SW 1271 (cell line): Measurements from ENCODE around the gene PARVA.

Experiments used
- DNase-seq, 2 experiments: peaks; one replicate each; lab custom pipeline; 2025; lab: John Stamatoyannopoulos, UW

The PARVA gene

GRCh38 chr11:12376259-12377081, 901 bp upstream of the PARVA start:
- no peak for DNase-seq

DNA sequence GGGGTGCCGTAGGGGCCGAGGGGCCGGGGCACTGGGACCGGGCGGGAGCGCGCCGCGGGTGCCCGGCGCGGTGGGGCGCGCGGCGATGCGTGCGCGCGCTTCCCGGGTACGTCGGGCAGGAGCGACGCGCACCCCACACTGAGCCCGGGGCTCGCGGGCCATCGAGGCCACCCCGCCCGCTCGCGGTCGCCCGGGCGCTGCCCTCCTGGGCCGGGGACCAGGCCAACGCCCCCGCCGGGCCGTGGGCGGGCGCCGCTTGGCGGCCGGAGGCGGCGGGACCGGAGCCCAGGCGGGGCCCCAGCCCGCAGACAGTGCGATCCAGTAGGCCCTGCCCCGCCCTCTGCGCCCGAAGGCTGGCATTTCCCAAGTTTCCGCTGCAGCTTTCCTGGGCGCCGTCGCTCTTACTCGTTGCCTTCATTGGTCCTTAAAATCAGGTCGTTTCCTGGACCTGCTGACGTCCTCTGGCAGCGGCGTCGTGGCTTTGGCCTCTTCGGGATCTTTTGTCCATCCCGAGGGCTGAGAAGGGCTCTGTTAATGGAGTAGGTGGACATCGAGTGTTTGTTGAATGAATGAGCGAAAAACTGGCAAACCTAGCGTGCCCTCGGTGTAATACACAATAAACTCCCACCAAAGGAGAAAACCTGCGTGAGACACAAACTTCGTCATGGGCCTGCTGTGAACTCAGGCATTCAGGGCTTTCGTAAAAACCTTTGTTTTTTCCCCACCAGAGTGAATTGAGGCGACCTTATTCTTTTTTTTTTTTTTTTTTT, 638 bp downstream of the PARVA start:
- peak; percentile 42 to 86 for DNase-seq

DNA sequence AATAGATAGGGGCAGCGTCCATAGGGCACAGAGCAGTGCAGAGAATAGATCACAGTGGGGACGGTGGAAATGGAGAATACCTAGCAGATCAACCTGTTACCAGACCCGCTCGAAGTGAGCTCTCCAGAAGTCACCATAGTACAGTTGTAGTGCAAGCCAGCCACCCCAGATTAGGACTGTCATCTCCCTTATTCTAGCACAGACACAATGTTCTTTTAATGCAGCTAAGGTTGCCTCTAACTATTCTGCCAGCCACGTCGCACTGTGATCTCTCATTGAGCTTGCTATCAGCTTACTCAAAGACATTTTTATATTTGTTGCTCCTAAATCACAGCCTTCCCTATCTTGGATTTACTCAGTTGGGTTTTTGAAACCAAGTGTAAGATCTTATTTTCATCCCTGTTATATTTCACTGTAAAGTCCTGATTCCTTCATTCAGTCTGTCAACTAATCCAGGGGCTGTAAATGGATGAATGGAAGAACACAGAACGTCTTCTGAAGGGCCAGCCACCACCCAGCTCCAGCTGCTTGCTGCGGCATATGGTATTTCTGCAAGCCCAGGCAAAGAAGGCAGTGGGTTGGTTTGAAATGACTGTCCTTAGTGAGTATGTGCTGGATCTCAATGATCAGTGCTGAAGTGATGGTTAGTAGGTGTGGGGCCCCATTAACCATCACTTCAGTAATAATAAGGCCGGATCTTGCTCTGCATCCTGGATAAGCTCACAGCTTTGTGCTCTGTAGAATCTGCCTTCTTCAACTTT, 3.4 kb downstream of the PARVA start:
- no peak for DNase-seq

DNA sequence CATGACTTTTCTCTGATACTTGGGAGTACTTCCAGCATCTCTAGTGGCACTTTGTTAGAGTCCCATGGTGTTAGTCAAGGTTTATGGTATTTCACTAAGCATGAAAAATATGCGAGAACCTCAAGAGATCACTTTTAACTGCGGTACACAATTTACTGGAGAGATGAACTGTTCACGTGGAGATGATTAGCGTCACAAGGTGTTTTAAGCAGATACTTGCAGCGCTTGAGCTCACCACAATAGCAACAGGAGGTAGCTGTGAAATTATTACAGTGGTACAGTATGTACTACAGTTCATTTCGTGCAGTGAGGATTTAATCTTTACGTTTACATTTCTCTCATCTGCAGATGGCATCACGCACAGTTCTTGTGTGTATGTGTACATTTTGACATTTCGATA, 4.5 kb downstream of the PARVA start:
- no peak for DNase-seq

- DNase-seq: no peak
Observed at GRCh38 chr11:12382451-12382850, 5.1 kb downstream of the PARVA start.

DNA sequence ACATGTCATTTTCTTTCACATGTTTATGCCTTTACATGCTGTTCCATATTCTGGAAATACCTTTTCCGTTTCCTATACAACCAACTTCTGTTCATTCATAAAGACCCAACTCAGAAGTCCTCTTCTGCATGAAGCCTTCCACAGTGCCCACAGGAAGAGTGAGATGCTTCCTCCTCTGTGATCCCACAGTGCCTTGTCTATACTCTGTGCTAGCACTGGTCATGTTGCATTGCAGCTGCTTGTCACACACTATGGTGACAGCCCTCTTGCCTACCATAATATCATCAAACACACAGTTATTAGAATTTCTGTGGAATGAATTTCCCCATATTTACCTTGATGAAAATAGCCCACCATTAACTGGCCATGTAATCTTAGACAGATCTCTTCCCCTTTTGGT, 8.9 kb downstream of the PARVA start:
- DNase-seq: no peak

DNA sequence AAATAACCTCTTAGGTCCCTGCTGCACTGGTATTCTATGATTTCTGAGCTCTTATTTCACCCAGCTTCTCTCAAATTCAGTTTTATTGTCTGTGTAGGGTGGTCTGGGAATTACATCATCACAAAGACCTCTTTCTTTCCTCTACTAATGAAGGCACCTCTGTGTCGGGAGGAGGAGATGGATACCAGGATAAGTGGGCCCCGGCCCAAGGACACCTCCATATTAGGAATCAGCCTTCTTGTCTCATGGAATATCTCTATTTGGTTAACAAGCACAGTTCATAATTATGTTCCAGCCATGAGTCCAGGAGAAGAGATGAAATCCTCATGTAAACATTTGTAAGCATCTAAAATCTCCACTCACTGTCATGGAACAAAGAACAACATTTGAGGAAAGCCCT, 9.4 kb downstream of the PARVA start:
- no peak for DNase-seq

- no peak for DNase-seq
Observed at GRCh38 chr11:12388173-12388572, 10.8 kb downstream of the PARVA start.

- no peak for DNase-seq
Observed at GRCh38 chr11:12388939-12389670, 11.7 kb downstream of the PARVA start.

DNA sequence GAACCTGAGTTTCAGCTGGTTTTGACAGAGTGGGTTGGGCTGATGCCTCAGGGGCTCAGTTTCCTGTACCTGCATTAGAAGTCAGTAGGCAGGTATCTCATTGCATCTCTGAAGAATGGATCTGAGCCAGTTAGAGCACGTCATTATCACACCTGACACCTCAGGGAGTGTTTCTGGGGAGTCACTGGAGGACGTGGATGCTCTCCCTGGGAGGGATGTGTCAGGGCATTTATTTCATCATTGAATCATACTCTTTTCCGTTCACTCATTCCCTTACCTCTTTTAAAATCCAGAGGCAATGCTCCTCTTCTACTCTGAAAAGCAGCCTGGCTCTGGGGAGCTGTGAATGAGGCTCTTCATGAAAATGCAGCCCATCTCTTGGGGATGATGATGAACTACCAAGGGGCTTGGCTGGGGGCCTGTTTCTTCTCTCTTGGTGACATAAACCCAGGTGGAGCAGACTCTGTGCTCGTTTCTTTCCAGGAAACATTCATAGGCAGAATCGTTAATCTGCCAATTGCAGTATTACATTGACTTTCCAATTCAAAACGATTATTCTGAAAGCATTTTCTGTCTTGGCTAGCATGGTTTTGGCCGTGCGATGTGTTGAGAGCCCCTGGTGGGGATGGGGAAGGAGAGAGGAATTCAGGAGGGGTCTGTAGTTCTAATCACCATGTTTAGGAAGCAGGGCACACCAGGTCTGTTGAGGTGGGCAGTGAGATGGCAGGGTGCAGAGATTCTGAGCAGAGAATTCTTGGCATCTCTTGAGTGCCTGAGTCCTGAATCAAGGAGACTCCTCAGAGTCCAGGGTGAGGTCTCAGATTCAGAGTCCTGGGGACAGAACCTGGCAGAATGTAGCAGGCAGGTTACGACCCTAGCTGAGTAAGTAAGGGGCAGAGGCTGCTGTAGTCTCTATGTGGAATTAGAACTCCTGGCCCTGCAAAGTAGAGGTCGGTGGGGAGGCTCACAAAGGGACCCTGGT, 12.6 kb downstream of the PARVA start:
- DNase-seq: no peak

GRCh38 chr11:12390687-12391110, 13.3 kb downstream of the PARVA start:
- no peak for DNase-seq

- no peak for DNase-seq
Observed at GRCh38 chr11:12392672-12393071, 15.3 kb downstream of the PARVA start.

GRCh38 chr11:12393691-12394090, 16.3 kb downstream of the PARVA start:
- DNase-seq: no peak

DNA sequence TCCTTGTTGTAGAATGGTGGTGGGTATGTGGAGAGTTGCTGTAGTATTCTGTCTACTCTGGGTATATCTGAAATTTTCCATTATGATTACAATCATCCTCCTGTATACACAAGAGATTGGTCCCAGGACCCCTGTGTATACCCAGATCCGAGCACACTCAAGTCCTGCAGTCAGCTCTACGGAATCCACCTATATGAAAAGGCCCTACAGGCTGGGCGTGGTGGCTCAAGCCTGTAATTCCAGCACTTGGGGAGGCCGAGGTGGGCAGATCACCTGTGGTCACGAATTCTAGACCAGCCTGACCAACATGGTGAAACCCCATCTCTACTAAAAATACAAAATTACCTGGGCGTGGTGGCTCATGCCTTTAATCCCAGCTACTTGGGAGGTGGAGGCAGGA, 17.2 kb downstream of the PARVA start:
- no peak for DNase-seq

- no peak for DNase-seq
Observed at GRCh38 chr11:12395333-12395732, 18.0 kb downstream of the PARVA start.

- DNase-seq: peak in 1 of 2 experiments; percentile 3
Observed at GRCh38 chr11:12397931-12398334, 20.6 kb downstream of the PARVA start.

- DNase-seq: no peak
Observed at GRCh38 chr11:12399355-12399754, 22.0 kb downstream of the PARVA start.

- DNase-seq: no peak
Observed at GRCh38 chr11:12402025-12402424, 24.7 kb downstream of the PARVA start.

DNA sequence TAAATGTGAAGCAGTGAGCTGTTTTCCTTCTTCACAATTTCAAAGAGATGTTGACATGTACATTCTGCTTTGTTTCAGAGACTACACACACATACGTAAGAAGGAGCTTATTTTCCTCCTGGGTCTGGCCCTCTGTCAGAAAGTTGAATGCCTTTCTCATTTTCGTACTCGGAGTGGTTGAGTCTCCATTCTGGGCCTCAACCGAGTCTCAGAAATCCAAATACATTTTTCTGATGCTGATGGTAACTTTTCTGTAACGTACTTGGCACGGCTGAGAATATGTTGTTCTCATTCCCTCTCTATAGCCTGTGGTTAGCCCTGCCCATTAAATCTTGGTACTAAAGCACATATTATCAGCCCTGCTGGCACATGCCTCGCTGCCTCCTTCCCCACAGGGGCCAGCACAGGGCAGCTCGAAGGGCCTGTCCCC, 25.3 kb downstream of the PARVA start:
- no peak for DNase-seq

DNA sequence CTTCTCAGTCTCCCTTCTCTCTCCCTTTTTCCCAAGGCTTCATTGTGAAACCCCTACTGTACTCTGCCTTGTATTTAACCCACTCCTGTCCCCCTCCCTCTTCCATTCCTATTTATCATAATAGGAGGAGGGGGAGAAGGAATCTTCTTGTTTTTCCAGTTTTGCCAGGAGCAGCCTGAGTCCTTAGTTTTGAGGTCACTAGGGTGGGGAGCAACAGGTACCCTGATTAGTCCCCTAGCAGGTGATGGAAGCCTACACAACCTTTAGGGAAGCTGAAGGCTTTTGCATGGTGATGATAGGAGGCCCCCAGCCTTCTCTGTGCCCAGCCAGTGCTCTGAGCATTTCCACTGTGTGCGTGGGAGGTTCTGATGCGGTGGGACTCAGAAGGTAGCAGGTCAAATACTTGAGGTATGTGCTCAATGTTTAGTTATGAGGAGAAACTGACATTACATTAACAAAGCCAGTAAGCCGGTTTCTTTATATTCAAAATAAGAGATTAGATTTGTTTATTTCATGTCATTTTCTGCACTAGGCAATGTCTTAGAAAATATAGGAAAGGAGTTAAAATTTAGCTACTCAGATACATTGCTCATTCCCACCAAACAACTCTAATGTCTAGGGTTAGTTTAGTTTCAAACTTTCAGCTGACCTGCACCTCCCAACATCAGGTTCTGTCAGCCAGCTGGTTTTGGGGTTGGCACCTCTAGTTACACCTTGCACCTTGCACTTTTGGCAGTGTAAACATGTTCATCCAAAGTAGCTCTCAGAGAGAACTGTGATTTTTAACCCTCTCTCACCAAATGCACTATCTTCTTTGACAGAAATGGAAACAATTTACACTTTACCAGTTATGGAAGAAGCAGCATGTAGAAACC, 26.0 kb downstream of the PARVA start:
- no peak for DNase-seq
